Gastrocnemius medialis (tissue), 4 donors: ENCODE results near the gene SGCA.

Experiments used
- CTCF ChIP-seq, 5 experiments: fragments of 450-650 bp in 3 of 5; fragments of 200-600 bp in 2 of 5; sonication (generic) in 2 of 5; IDR thresholded peaks in 4 of 5; conservative IDR thresholded peaks in 1 of 5; 1 replicate in 4 of 5; 2 replicates in 1 of 5; pipeline ENCODE4 v1.5.1; 2016 to 2019; ENCODE audit warnings: antibody characterized with exemption in 5 of 5, mild to moderate bottlenecking in 3 of 5, moderate library complexity in 3 of 5
- POLR2A ChIP-seq, 2 donors: fragments of 450-650 bp; IDR thresholded peaks; one replicate each; pipeline ENCODE4 v1.6.1; 2017; ENCODE audit warnings: antibody characterized with exemption in 2 of 2, mild to moderate bottlenecking in 2 of 2, moderate library complexity in 2 of 2

DNA sequence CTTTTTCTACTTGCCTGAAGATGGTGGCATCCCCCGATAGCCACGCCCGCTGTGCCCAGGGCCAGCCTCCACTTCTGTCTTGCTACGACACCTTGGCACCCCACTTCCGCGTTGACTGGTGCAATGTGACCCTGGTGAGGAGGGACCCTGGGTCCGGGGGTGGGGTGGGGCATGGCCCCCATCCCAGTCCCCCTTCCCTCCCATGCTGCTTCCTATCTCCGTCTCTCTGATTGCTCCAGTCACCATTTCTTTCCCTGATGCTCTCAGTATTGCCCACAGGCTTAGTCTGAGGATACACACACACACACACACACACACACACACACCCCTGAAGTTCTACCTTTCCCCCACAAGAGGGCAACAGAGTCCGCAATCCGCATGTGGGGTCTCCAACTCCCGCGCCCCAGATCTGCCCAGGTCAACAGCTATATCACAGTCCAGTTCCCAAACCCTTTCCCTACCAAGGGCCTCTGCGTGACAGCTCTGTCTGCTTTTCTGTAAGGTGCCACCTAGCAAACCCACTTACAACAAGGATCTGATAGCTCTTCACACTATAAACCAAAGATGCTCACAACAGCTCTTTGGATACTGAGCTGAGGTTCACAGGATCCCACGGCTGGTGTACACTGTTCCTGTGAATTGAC, 3.4 kb downstream of the SGCA start:
- TF ChIP-seq CTCF (IDR thresholded peaks at IDR 0.05 in 4 of 5, conservative IDR thresholded peaks at IDR 0.05 in 1 of 5) (peak; percentile 57 to 91 (median 80)), POLR2A (IDR thresholded peaks at IDR 0.05) (peak in 1 of 2 donors; percentile 4)
